HL-60 (cell line): ENCODE measurements around the gene SRSF2.

ENCODE experiments used
- DNase-seq, 2 experiments: peaks; one replicate each; pipeline ENCODE4 v3.0.0-alpha.2; 2010 to 2020; ENCODE audit warnings: low read depth in 1 of 2, low spot score in 1 of 2
- H3K27ac ChIP-seq: fragments of 250-450 bp; sonication (Bioruptor Pico); replicated peaks from 2 replicates; pipeline ENCODE4 v1.5.1; 2020; ENCODE audit warnings: mild to moderate bottlenecking, moderate library complexity
- H3K27me3 ChIP-seq: fragments of 250-450 bp; sonication (Bioruptor Pico); 2 replicates; pipeline ENCODE4 v1.5.1; 2021; ENCODE audit warnings: mild to moderate bottlenecking, moderate library complexity; ENCODE audit not compliant: insufficient read depth, poor library complexity, severe bottlenecking
- H3K4me3 ChIP-seq: replicated peaks from 2 replicates; pipeline ENCODE4 v1.5.1; 2011; ENCODE audit warnings: mild to moderate bottlenecking, control low read depth, low read length; ENCODE audit not compliant: insufficient read depth
- CTCF ChIP-seq: IDR thresholded peaks from one replicate; pipeline ENCODE4 v1.5.1; 2011; ENCODE audit warnings: low read length, control low read depth, inconsistent platforms; ENCODE audit not compliant: insufficient read depth
- GABPA ChIP-seq: IDR thresholded peaks from 2 replicates; pipeline ENCODE4 v1.6.1; 2012; ENCODE audit warnings: low read depth
- POLR2AphosphoS5 ChIP-seq: IDR thresholded peaks from 2 replicates; pipeline ENCODE4 v1.6.1; 2012; ENCODE audit warnings: low read depth
- REST ChIP-seq: IDR thresholded peaks from 2 replicates; pipeline ENCODE4 v1.6.1; 2012; ENCODE audit warnings: low read depth; ENCODE audit not compliant: insufficient replicate concordance
- SPI1 ChIP-seq: IDR thresholded peaks from 2 replicates; pipeline ENCODE4 v1.6.1; 2012; ENCODE audit warnings: low read depth, mild to moderate bottlenecking, borderline replicate concordance

SRSF2 gene

GRCh38 chr17:76722279-76722678 is 14.9 kb downstream of the SRSF2 start:
- no peak overlapping the region for H3K4me3 ChIP-seq
- no peak overlapping the region for H3K27ac ChIP-seq
- no peaks in the 10 kb centered on the region for H3K27me3 ChIP-seq
- no peak for TF ChIP-seq POLR2AphosphoS5
- TF ChIP-seq SPI1, result no peak
- TF ChIP-seq GABPA, result no peak
- no peak for TF ChIP-seq CTCF
- TF ChIP-seq REST, result no peak
- DNase-seq, result no peak

GRCh38 chr17:76721463-76721862 is 15.7 kb downstream of the SRSF2 start:
- H3K4me3 ChIP-seq, result no peak overlapping the region
- no peaks in the 10 kb centered on the region for H3K27me3 ChIP-seq
- no peak for DNase-seq
- no peak overlapping the region for H3K27ac ChIP-seq
- TF ChIP-seq SPI1 (no peak), REST (no peak), CTCF (no peak), POLR2AphosphoS5 (no peak)

- Histone ChIP-seq H3K4me3 (no peak overlapping the region), H3K27me3 (no peaks in the 10 kb centered on the region), H3K27ac (no peak overlapping the region)
- no peak for TF ChIP-seq SPI1
- TF ChIP-seq CTCF, result no peak
- no peak for TF ChIP-seq REST
- TF ChIP-seq POLR2AphosphoS5, result no peak
- TF ChIP-seq GABPA, result no peak
- no peak for DNase-seq
Observed at GRCh38 chr17:76720941-76721340, 16.2 kb downstream of the SRSF2 start.
